Renal cortical epithelial cell (primary cell): ENCODE measurements around the gene CNPY4. TPM values are rescaled to one million over a fixed set of nuclear protein-coding genes. Genes with fewer than 3 reads are reported as not detected.

Experiments used
- DNase-seq: peaks from one replicate; pipeline ENCODE4 v3.0.0-alpha.2; 2011; ENCODE audit warnings: low read depth
- total RNA-seq: library from RNA; depleted of rRNA; stranded (reverse); fragments of >200 nt; gene quantifications from 2 replicates; pipeline ENCODE4 v1.2.3, GENCODE V29; 2014

CNPY4 gene
- total RNA-seq, 1 donor from 2014 or later: 25.6 TPM

DNA sequence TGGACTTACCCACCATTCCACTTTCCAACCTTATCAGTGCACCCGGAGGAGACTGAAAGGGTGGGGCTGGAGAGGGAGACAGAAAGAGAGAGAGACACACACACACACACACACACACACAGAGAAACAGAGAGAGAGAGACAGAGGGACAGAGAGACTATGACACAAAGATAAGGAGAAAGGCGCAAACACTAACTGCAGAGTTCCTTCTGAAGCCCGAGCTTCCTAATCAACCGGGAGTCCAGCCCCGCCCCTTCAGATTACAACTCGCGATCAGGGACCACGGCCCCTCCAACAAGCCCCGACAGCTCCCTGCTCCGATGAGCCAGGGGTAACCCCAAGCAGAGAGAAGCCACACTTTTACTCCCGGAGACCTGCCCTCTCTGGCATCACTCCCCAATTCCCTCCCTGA, 48.5 kb downstream of the CNPY4 start:
- DNase-seq: no peak

DNA sequence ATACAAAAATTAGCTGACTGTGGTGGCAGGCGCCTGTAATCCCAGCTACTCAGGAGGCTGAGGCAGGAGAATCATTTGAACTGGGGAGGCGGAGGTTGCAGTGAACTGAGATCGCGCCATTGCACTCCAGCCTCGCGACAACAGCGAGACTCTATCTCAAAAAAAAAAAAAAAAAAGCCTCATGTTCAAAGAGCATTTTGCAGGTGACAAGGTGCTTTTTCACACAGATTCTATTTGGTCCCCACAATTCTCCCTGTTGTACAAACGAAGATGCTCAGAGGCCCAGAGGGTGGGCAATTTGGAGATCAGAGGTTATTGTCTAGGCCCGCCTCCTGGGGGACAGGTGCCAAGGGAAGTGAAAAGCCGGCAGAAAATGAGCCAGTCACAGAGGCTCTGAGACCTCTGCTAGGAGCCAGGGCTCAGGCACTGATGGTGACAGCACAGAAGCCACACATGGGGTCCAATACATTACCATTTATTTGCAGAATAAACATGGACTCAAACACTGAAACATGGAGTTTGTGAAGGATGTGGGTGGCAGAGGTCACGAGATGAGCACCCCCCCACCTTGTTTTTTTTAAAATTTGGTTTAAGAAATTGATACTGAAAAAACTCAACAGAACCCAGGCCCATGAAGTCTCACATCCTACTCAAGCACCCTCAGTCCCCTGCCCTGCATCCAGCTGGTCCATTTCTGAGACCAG, 49.9 kb downstream of the CNPY4 start:
- no peak for DNase-seq

- no peak for DNase-seq
Measured at GRCh38 chr7:100170101-100170897, 50.9 kb downstream of the CNPY4 start.

DNA sequence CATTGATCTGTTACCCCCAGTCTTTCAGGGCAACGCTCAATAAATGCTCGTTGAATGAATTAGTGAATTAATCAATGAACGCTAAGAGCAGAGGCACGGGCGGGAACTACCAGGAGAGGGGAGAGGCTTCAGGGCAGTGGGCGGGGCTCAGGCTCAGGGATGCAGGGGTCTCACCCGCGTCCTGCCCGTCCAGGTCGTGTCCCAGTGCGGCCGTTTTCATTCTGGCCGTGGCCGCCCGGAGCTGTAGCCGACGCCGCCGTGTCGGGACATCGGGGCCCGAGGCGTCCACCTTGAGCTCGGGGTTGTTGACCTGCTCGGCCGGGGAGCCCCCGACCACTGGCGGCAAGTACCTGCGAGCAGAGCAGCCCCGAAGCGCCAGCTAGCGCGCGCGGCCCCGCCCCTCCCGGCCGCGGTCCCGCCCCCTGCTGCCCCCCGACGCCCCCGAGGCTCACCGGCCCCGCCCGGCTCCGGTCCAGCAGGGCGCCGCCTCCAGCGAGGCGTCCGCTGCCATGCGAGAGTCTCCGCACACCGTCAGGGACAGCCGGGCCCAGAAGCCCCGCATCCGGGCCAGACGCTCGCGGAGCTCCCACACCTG, 51.8 kb downstream of the CNPY4 start:
- DNase-seq: no peak

DNA sequence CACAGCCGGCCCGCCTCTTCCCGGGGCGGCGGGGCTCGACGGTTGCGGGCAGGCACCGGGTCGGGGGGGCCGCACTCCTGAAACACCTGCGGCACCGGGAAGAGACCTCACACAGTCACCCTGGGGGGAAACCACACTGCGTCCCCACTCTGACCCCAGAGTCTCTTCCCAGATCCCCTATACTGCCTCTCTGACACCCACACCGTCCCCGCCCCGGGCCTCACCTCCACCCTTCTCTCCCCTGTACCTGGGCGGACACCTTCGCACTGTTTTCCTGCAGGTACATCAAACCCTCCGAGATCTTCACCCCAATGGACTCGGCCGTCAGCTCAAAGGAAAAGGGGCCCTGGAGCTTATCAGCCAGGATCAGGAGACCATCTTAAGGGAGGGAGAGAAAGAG, 52.4 kb downstream of the CNPY4 start:
- no peak for DNase-seq

DNA sequence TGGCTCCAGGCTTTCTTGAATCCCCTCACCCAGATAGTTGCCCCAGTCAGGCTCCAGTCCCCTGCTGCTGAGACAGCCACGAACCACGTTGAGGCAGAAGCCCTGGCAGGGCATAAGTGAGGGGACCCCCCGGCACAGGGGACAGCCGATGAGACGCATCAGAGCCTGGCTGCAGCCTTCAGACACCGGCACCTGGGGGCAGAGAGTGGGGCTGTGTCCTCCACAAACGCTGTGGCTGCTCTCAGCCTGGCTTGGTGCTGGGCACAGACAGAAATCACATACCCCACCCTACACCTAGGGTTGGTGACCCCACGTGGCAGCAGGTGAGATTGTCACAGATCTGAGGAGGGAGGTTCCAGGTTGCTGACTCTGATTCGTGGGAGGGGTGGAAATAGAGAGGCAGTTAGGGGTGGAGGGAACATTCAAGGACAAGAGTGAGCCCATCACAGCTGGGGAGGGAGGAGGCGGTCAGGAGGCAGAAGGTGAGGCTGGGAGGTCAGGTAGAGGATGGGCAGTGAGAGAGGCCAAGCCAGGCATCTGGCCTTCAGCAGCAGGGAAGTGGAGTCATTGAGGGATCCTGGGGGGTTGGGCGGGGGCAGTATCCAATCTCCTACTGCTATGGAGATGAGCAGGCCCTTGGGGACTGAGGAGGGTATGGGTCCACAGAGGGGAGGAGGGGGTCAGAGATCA, 54.5 kb downstream of the CNPY4 start:
- no peak for DNase-seq

GRCh38 chr7:100174582-100174981, 55.1 kb downstream of the CNPY4 start:
- no peak for DNase-seq

Other genes with a start within 250 kb of the CNPY4 start
- gene OR2AE1, start 242.6 kb upstream of the CNPY4 start, total RNA-seq: 0.15 TPM in 1 of 2 replicates, not detected in the other
- gene TRIM4, start 200.1 kb upstream of the CNPY4 start, total RNA-seq: 21.2 and 35.4 TPM in 2 replicates
- gene GJC3, start 190.0 kb upstream of the CNPY4 start, total RNA-seq: not detected in 2 replicates
- not detected in 2 replicates for gene AZGP1, start 143.6 kb upstream of the CNPY4 start, total RNA-seq
- 33.9 and 70.8 TPM in 2 replicates for gene ZKSCAN1, start 104.0 kb upstream of the CNPY4 start, total RNA-seq
- gene ZSCAN21, start 69.9 kb upstream of the CNPY4 start, total RNA-seq: 5.0 and 13.6 TPM in 2 replicates
- 35.4 and 37.0 TPM in 2 replicates for gene ZNF3, start 37.9 kb upstream of the CNPY4 start, total RNA-seq
- gene COPS6, start 30.7 kb upstream of the CNPY4 start, total RNA-seq: 36.6 and 72.5 TPM in 2 replicates
- gene MCM7, start 18.2 kb upstream of the CNPY4 start, total RNA-seq: 40.1 and 73.1 TPM in 2 replicates
- 30.0 and 39.1 TPM in 2 replicates for gene AP4M1, start 18.0 kb upstream of the CNPY4 start, total RNA-seq
- 32.6 and 100 TPM in 2 replicates for gene TAF6, start 276 bp upstream of the CNPY4 start, total RNA-seq
- gene MBLAC1, start 7.3 kb downstream of the CNPY4 start, total RNA-seq: 1.6 and 2.0 TPM in 2 replicates
- gene LAMTOR4, start 29.3 kb downstream of the CNPY4 start, total RNA-seq: 58.4 and 86.1 TPM in 2 replicates
- gene TRAPPC14, start 39.1 kb downstream of the CNPY4 start, total RNA-seq: 4.0 and 4.6 TPM in 2 replicates
- 0.75 TPM in 1 of 2 replicates, not detected in the other for gene GAL3ST4, start 49.0 kb downstream of the CNPY4 start, total RNA-seq
- gene GPC2, start 57.7 kb downstream of the CNPY4 start, total RNA-seq: 1.6 and 2.3 TPM in 2 replicates
- not detected in 2 replicates for gene STAG3, start 58.3 kb downstream of the CNPY4 start, total RNA-seq
- not detected in 2 replicates for gene PVRIG, start 100.3 kb downstream of the CNPY4 start, total RNA-seq
- 0.05 TPM in 1 of 2 replicates, not detected in the other for gene SPDYE3, start 188.1 kb downstream of the CNPY4 start, total RNA-seq
- 7.1 and 17.6 TPM in 2 replicates for gene PILRB, start 238.5 kb downstream of the CNPY4 start, total RNA-seq